IMR-90 (cell line): ENCODE measurements around the gene AQP9. TPM values are rescaled to one million over a fixed set of nuclear protein-coding genes. Genes with fewer than 3 reads are reported as not detected.

Source experiments
- ATAC-seq: fragments of 200-7000 bp; cut with Tn5 transposase; 2 replicates; pipeline ENCODE4 v1.9.1; 2020; ENCODE audit warnings: low read depth, mild to moderate bottlenecking, moderate library complexity
- BruUV-seq: library from RNA; stranded (reverse); fragments of 400-500 nt; replicated peaks from 2 replicates; lab custom pipeline; 2021; lab: Mats Ljungman, UMichigan
- CTCF ChIA-PET: fragments of 300-600 bp; formaldehyde crosslinking; extraction: SDS; loops from one replicate; lab custom pipeline; 2021; ENCODE audit warnings: antibody characterized with exemption; lab: Yijun Ruan, JAX
- POLR2A ChIA-PET: fragments of 300-600 bp; sonication (Branson Sonifier 250); formaldehyde crosslinking; loops from one replicate; lab custom pipeline; 2022; ENCODE audit warnings: antibody characterized with exemption; ENCODE audit not compliant: unreplicated experiment; lab: Charles Lee
- DNase-seq: peaks from one replicate; pipeline ENCODE4 v3.0.0; 2013
- H2AFZ ChIP-seq: replicated peaks from 2 replicates; pipeline ENCODE3; 2013; ENCODE audit warnings: low read length, mild to moderate bottlenecking; ENCODE audit not compliant: poor library complexity
- H2AK5ac ChIP-seq: 2 replicates; pipeline ENCODE4 v1.6.1; 2013; ENCODE audit warnings: low read depth, low read length, inconsistent platforms
- H2AK9ac ChIP-seq: replicated peaks from 2 replicates; pipeline ENCODE3; 2013; ENCODE audit warnings: mild to moderate bottlenecking, low read depth, low read length, moderate library complexity; ENCODE audit not compliant: poor library complexity
- H2BK120ac ChIP-seq: 2 replicates; pipeline ENCODE4 v1.6.1; 2013; ENCODE audit warnings: low read depth, low read length, inconsistent platforms
- H2BK15ac ChIP-seq: 3 replicates; pipeline ENCODE4 v1.6.1; 2013; ENCODE audit warnings: low read depth, low read length, inconsistent platforms
- H2BK20ac ChIP-seq: 2 replicates; pipeline ENCODE4 v1.6.1; 2013; ENCODE audit warnings: low read depth, mild to moderate bottlenecking, inconsistent platforms, low read length, moderate library complexity
- H2BK5ac ChIP-seq: 2 replicates; pipeline ENCODE4 v1.6.1; 2013; ENCODE audit warnings: mild to moderate bottlenecking, low read depth, low read length, inconsistent platforms; ENCODE audit not compliant: poor library complexity, severe bottlenecking
- H3K14ac ChIP-seq: replicated peaks from 2 replicates; pipeline ENCODE4 v1.6.1; 2013; ENCODE audit warnings: low read depth, low read length, inconsistent platforms
- H3K18ac ChIP-seq: 2 replicates; pipeline ENCODE4 v1.6.1; 2013; ENCODE audit warnings: low read depth, low read length, control low read depth
- H3K23ac ChIP-seq: 2 replicates; pipeline ENCODE4 v1.6.1; 2013; ENCODE audit warnings: low read depth, low read length, inconsistent platforms
- H3K27ac ChIP-seq: 2 replicates; pipeline ENCODE4 v1.5.1; 2013; ENCODE audit warnings: mild to moderate bottlenecking, control low read depth, low read length; ENCODE audit not compliant: insufficient read depth
- H3K27me3 ChIP-seq: 2 replicates; pipeline ENCODE4 v1.6.1; 2013; ENCODE audit warnings: low read length; ENCODE audit not compliant: control insufficient read depth, insufficient read depth
- H3K36me3 ChIP-seq: 2 replicates; pipeline ENCODE4 v1.6.1; 2013; ENCODE audit warnings: low read length, mixed read lengths; ENCODE audit not compliant: control insufficient read depth, insufficient read depth
- H3K4ac ChIP-seq: 2 replicates; pipeline ENCODE4 v1.6.1; 2013; ENCODE audit warnings: low read depth, low read length, inconsistent platforms
- H3K4me1 ChIP-seq: 2 replicates; pipeline ENCODE4 v1.6.1; 2013; ENCODE audit warnings: low read length, mixed read lengths; ENCODE audit not compliant: control insufficient read depth, insufficient read depth
- H3K4me2 ChIP-seq: 2 replicates; pipeline ENCODE4 v1.6.1; 2013; ENCODE audit warnings: low read depth, mild to moderate bottlenecking, control low read depth, low read length, moderate library complexity
- H3K4me3 ChIP-seq: 2 replicates; pipeline ENCODE4 v1.5.1; 2013; ENCODE audit warnings: low read depth, mild to moderate bottlenecking, control low read depth, low read length, moderate library complexity; ENCODE audit not compliant: insufficient read depth
- H3K56ac ChIP-seq: 2 replicates; pipeline ENCODE4 v1.6.1; 2013; ENCODE audit warnings: low read length, inconsistent platforms; ENCODE audit not compliant: insufficient read depth; ENCODE audit errors: extremely low read depth
- H3K79me1 ChIP-seq, 2 experiments: 2 replicates each; pipeline ENCODE4 v1.6.1; 2013; ENCODE audit warnings: low read length in 2 of 2, inconsistent platforms in 1 of 2, low read depth in 1 of 2
- H3K9ac ChIP-seq: 2 replicates; pipeline ENCODE4 v1.6.1; 2013; ENCODE audit warnings: low read depth, low read length, control low read depth
- H3K9me1 ChIP-seq: 2 replicates; pipeline ENCODE4 v1.6.1; 2013; ENCODE audit warnings: low read length, inconsistent platforms; ENCODE audit not compliant: insufficient read depth
- H3K9me3 ChIP-seq: 2 replicates; pipeline ENCODE4 v1.6.1; 2013; ENCODE audit warnings: low read length; ENCODE audit not compliant: control insufficient read depth, insufficient read depth
- H4K20me1 ChIP-seq: 2 replicates; pipeline ENCODE4 v1.6.1; 2013; ENCODE audit warnings: low read length, inconsistent platforms; ENCODE audit not compliant: insufficient read depth
- H4K5ac ChIP-seq: 2 replicates; pipeline ENCODE4 v1.6.1; 2013; ENCODE audit warnings: mild to moderate bottlenecking, low read depth, low read length, control low read depth
- H4K8ac ChIP-seq, 2 experiments: 2 replicates each; pipeline ENCODE4 v1.6.1; 2013; ENCODE audit warnings: low read depth in 2 of 2, low read length in 2 of 2, control low read depth in 1 of 2, inconsistent platforms in 1 of 2
- H4K91ac ChIP-seq: 2 replicates; pipeline ENCODE4 v1.6.1; 2013; ENCODE audit warnings: low read depth, low read length, inconsistent platforms; ENCODE audit not compliant: insufficient read depth
- BHLHE40 ChIP-seq: fragments of 150-350 bp; IDR thresholded peaks from 2 replicates; pipeline ENCODE4 v1.6.1; 2016; ENCODE audit warnings: mild to moderate bottlenecking, low read depth, low read length
- CEBPB ChIP-seq: IDR thresholded peaks from 2 replicates; pipeline ENCODE4 v1.6.1; 2012; ENCODE audit warnings: low read depth, low read length, improper control_type of control experiment
- FOS ChIP-seq: fragments of 150-350 bp; IDR thresholded peaks from 2 replicates; pipeline ENCODE4 v1.6.1; 2016; ENCODE audit warnings: low read depth, low read length
- MAFK ChIP-seq: IDR thresholded peaks from 2 replicates; pipeline ENCODE4 v1.6.1; 2012; ENCODE audit warnings: low read depth, low read length, improper control_type of control experiment
- MAZ ChIP-seq: IDR thresholded peaks from 2 replicates; pipeline ENCODE4 v1.6.1; 2012; ENCODE audit warnings: low read depth, mild to moderate bottlenecking, low read length, improper control_type of control experiment, moderate library complexity, borderline replicate concordance
- MXI1 ChIP-seq: IDR thresholded peaks from 2 replicates; pipeline ENCODE4 v1.6.1; 2012; ENCODE audit warnings: low read depth, mild to moderate bottlenecking, low read length, moderate library complexity, borderline replicate concordance
- NFE2L2 ChIP-seq: fragments of 150-350 bp; IDR thresholded peaks from 2 replicates; pipeline ENCODE4 v1.6.1; 2016; ENCODE audit warnings: low read depth, mild to moderate bottlenecking, low read length
- POLR2A ChIP-seq: IDR thresholded peaks from 2 replicates; pipeline ENCODE4 v1.6.1; 2012; ENCODE audit warnings: mild to moderate bottlenecking, low read depth, low read length
- RAD21 ChIP-seq: IDR thresholded peaks from 2 replicates; pipeline ENCODE4 v1.6.1; 2012; ENCODE audit warnings: low read length, improper control_type of control experiment
- RCOR1 ChIP-seq: IDR thresholded peaks from 2 replicates; pipeline ENCODE4 v1.6.1; 2012; ENCODE audit warnings: mild to moderate bottlenecking, low read length, improper control_type of control experiment; ENCODE audit not compliant: insufficient replicate concordance
- RFX5 ChIP-seq: IDR thresholded peaks from 2 replicates; pipeline ENCODE4 v1.8.0; 2012; ENCODE audit warnings: low read depth, mild to moderate bottlenecking, low read length, moderate library complexity
- SMC3 ChIP-seq: fragments of 150-350 bp; IDR thresholded peaks from 2 replicates; pipeline ENCODE4 v1.6.1; 2016; ENCODE audit warnings: low read depth, mild to moderate bottlenecking, antibody characterized with exemption, low read length, moderate library complexity
- WGBS, 2 experiments: methylation state at CpG; one replicate each; pipeline versions ENCODE4 v1.1.5 to v1.1.7; 2013; ENCODE audit warnings: missing lambda C conversion rate in 2 of 2; ENCODE audit not compliant: insufficient read length in 1 of 2; ENCODE audit errors: extremely low coverage in 2 of 2; 5-methylcytosine and 5-hydroxymethylcytosine counted together
- dilution Hi-C: fragments of 300-500 bp; cut with HindIII; formaldehyde crosslinking; loops from one replicate; pipeline ENCODE4 v1.14.3; 2018; ENCODE audit warnings: low sequenced_read_pairs; ENCODE audit not compliant: unreplicated experiment
- in situ Hi-C: fragments of 300-500 bp; cut with MboI; formaldehyde crosslinking; loops from 3 replicates; pipeline ENCODE4 v1.14.3; 2019; ENCODE audit warnings: low sequenced_read_pairs, inconsistent platforms, mixed read lengths
- intact Hi-C: fragments of 100-400 bp; cut with micrococcal nuclease; formaldehyde crosslinking; loops from 2 replicates; pipeline ENCODE4 v1.10.0; 2022
- polyA plus RNA-seq, 3 experiments: library from polyadenylated mRNA; depleted of rRNA; stranded (reverse); fragments of >200 nt; gene quantifications; 2 replicates each; pipeline ENCODE4 v1.2.3, GENCODE V29; 2012; ENCODE audit warnings: low replicate concordance in 1 of 3
- total RNA-seq: library from RNA; depleted of rRNA; stranded (reverse); fragments of >200 nt; gene quantifications from 2 replicates; pipeline ENCODE4 v1.2.3, GENCODE V29; 2012
- TF ChIP-seq, protein P1 (sequence below): conservative IDR thresholded peaks from 2 replicates; pipeline ENCODE4 v1.5.1; 2012; ENCODE audit warnings: mild to moderate bottlenecking, low read depth, low read length, improper control_type of control experiment
- TF ChIP-seq, protein P2 (sequence below): fragments of 150-350 bp; IDR thresholded peaks from 2 replicates; pipeline ENCODE4 v1.6.1; 2016; ENCODE audit warnings: low read depth, mild to moderate bottlenecking, low read length, moderate library complexity, borderline replicate concordance

The AQP9 gene
- total and polyA plus RNA-seq, 2 of the 4 experiments (the other 2 are of a cell fraction) = not detected

- Histone ChIP-seq H3K79me1 (no peaks in the 10 kb centered on the region), H3K9me1 (no peaks in the 10 kb centered on the region; the same call in 1 of the 2 replicates), H3K27ac (no peak overlapping the region), H2BK15ac (no peak overlapping the region), H2AK9ac (no peak overlapping the region), H2BK120ac (no peak overlapping the region), H4K91ac (no peak overlapping the region), H3K23ac (no peak overlapping the region), H3K36me3 (no peaks in the 10 kb centered on the region), H3K4me2 (no peak overlapping the region), H3K4ac (no peak overlapping the region), H3K18ac (no peak overlapping the region), H2AK5ac (no peak overlapping the region), H4K20me1 (no peaks in the 10 kb centered on the region), H3K27me3 (peaks cover 9% of the 10 kb centered on the region), H3K4me1 (no peaks in the 10 kb centered on the region), H3K56ac (no peak overlapping the region), H2BK20ac (no peak overlapping the region), H3K4me3 (no peak overlapping the region), H4K5ac (no peak overlapping the region), H3K9ac (no peak overlapping the region), H2BK5ac (no peak overlapping the region), H2AFZ (no peak overlapping the region), H4K8ac (no peak overlapping the region), H3K9me3 (no peaks in the 10 kb centered on the region), H3K14ac (no peak overlapping the region)
- CTCF ChIA-PET = no interaction called here
- intact Hi-C loops (no loop called here), in situ Hi-C loops (loop anchor here (10.0 kb wide), 1 partner anchor 307 kb away; no protein-coding TSS in a partner anchor), dilution Hi-C loops (no loop called here)
- POLR2A ChIA-PET = no interaction called here
- DNase-seq (no peak), ATAC-seq (no peak)
- TF ChIP-seq RCOR1 (no peak), RAD21 (no peak), MXI1 (no peak), MAZ (no peak), CEBPB (no peak), POLR2A (no peak), NFE2L2 (no peak), MAFK (no peak), RFX5 (no peak), FOS (no peak), SMC3 (no peak), BHLHE40 (no peak)
- TF ChIP-seq, protein P1, sequence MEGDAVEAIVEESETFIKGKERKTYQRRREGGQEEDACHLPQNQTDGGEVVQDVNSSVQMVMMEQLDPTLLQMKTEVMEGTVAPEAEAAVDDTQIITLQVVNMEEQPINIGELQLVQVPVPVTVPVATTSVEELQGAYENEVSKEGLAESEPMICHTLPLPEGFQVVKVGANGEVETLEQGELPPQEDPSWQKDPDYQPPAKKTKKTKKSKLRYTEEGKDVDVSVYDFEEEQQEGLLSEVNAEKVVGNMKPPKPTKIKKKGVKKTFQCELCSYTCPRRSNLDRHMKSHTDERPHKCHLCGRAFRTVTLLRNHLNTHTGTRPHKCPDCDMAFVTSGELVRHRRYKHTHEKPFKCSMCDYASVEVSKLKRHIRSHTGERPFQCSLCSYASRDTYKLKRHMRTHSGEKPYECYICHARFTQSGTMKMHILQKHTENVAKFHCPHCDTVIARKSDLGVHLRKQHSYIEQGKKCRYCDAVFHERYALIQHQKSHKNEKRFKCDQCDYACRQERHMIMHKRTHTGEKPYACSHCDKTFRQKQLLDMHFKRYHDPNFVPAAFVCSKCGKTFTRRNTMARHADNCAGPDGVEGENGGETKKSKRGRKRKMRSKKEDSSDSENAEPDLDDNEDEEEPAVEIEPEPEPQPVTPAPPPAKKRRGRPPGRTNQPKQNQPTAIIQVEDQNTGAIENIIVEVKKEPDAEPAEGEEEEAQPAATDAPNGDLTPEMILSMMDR = no peak
- TF ChIP-seq, protein P2, sequence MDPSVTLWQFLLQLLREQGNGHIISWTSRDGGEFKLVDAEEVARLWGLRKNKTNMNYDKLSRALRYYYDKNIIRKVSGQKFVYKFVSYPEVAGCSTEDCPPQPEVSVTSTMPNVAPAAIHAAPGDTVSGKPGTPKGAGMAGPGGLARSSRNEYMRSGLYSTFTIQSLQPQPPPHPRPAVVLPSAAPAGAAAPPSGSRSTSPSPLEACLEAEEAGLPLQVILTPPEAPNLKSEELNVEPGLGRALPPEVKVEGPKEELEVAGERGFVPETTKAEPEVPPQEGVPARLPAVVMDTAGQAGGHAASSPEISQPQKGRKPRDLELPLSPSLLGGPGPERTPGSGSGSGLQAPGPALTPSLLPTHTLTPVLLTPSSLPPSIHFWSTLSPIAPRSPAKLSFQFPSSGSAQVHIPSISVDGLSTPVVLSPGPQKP = no peak
- 30% methylated on average over 1 of the region's 1 CpG; no CpG with 5 or more reads in 1 of the 2 experiments for WGBS, 2 experiments
- BruUV-seq = no TSS peak
These were observed 33.4 kb downstream of the AQP9 start for GRCh38 chr15:58171476-58172061.
